Mucosa of descending colon (tissue), 3 donors: ENCODE results near the gene FGFR2. TPM values are rescaled to one million over a fixed set of nuclear protein-coding genes. Genes with fewer than 3 reads are reported as not detected.

Source experiments
- ATAC-seq: fragments of 200-7000 bp; cut with Tn5 transposase; one replicate; pipeline ENCODE4 v1.9.1; 2020; ENCODE audit warnings: mild to moderate bottlenecking, moderate library complexity
- DNase-seq, 3 donors: peaks; one replicate each; pipeline ENCODE4 v3.0.0-alpha.2; 2020
- H3K36me3 ChIP-seq: fragments of 200-600 bp; one replicate; pipeline ENCODE4 v1.8.0; 2021; ENCODE audit warnings: low read depth, mild to moderate bottlenecking
- H3K4me1 ChIP-seq: fragments of 200-600 bp; one replicate; pipeline ENCODE4 v1.8.0; 2021; ENCODE audit warnings: low read depth, mild to moderate bottlenecking
- H3K4me3 ChIP-seq: fragments of 200-600 bp; one replicate; pipeline ENCODE4 v1.8.0; 2021; ENCODE audit warnings: mild to moderate bottlenecking
- H3K9me3 ChIP-seq: fragments of 200-600 bp; one replicate; pipeline ENCODE4 v1.8.0; 2021; ENCODE audit warnings: mild to moderate bottlenecking
- CTCF ChIP-seq: fragments of 200-600 bp; IDR thresholded peaks from one replicate; pipeline ENCODE4 v1.8.0; 2022; ENCODE audit warnings: antibody characterized with exemption, mild to moderate bottlenecking
- intact Hi-C, 2 donors: fragments of 100-400 bp; cut with DNase I in 1 of 2; cut with micrococcal nuclease in 1 of 2; formaldehyde crosslinking; loops; one replicate each; pipeline versions ENCODE4 v1.11.0 to v1.11.1; 2022; cut with DNase I, micrococcal nuclease
- total RNA-seq, 3 donors: library from RNA; stranded (reverse); fragmentation: NEBNext Ultra II Directional in 2 of 3; extraction: Animal tissue kit (Norgen Biotek cat#: 25700) in 2 of 3; gene quantifications; one replicate each; pipeline versions ENCODE4 v1.2.1 to v1.2.4, GENCODE V29; 2021 to 2023
- donor health status: DM: no; HTN: no; CAD: no; lungs with moderate emphysema.
- donor health status: DM: no; HTN: no; CAD: no.
- donor health status: DM: no; HTN: yes; CAD: no.

Gene FGFR2
- total RNA-seq, 3 donors from 2014 or later: 64.3 to 138 (median 77.5) TPM

GRCh38 chr10:121592155-121592890 lies 5.9 kb downstream of the FGFR2 start:
- no peaks in the 10 kb centered on the region for H3K36me3 ChIP-seq
- no peaks in the 10 kb centered on the region for H3K4me1 ChIP-seq
- no peak for ATAC-seq
- intact Hi-C loops: loop anchor here (10.0 kb wide), 2 partner anchors 58 to 68 kb away; no protein-coding TSS in a partner anchor
- H3K9me3 ChIP-seq: no peaks in the 10 kb centered on the region
- no peak for TF ChIP-seq CTCF
- H3K4me3 ChIP-seq: no peak overlapping the region
- DNase-seq: no peak

GRCh38 chr10:121591186-121591585 lies 7.1 kb downstream of the FGFR2 start:
- ATAC-seq (no peak), DNase-seq (no peak)
- Histone ChIP-seq H3K9me3 (no peaks in the 10 kb centered on the region), H3K4me1 (no peaks in the 10 kb centered on the region), H3K36me3 (no peaks in the 10 kb centered on the region), H3K4me3 (no peak overlapping the region)
- TF ChIP-seq CTCF: no peak
- intact Hi-C loops: loop anchor here (10.0 kb wide), 2 partner anchors 56 to 66 kb away; no protein-coding TSS in a partner anchor

- Histone ChIP-seq H3K9me3 (no peaks in the 10 kb centered on the region), H3K4me1 (no peaks in the 10 kb centered on the region), H3K4me3 (no peak overlapping the region), H3K36me3 (no peaks in the 10 kb centered on the region)
- TF ChIP-seq CTCF: no peak
- DNase-seq (no peak), ATAC-seq (no peak)
- intact Hi-C loops: loop anchor here (10.0 kb wide), 2 partner anchors 56 to 66 kb away; no protein-coding TSS in a partner anchor
These were observed 7.5 kb downstream of the FGFR2 start for GRCh38 chr10:121590772-121591171.

- H3K4me1 ChIP-seq: no peaks in the 10 kb centered on the region
- intact Hi-C loops: no loop called here
These were observed 8.7 kb downstream of the FGFR2 start for GRCh38 chr10:121589553-121589952.

GRCh38 chr10:121583857-121584256 lies 14.4 kb downstream of the FGFR2 start:
- no peak for DNase-seq
- TF ChIP-seq CTCF: no peak
- no peak for ATAC-seq
- Histone ChIP-seq H3K9me3 (no peaks in the 10 kb centered on the region), H3K4me1 (no peaks in the 10 kb centered on the region), H3K4me3 (no peak overlapping the region), H3K36me3 (no peaks in the 10 kb centered on the region)
- intact Hi-C loops: no loop called here

More at GRCh38 chr10:121589553-121589952, 8.7 kb downstream of the FGFR2 start:
- DNase-seq (no peak), ATAC-seq (no peak)
- Histone ChIP-seq H3K9me3 (no peaks in the 10 kb centered on the region), H3K36me3 (no peaks in the 10 kb centered on the region), H3K4me3 (no peak overlapping the region)
- no peak for TF ChIP-seq CTCF
